ENCODE data around the gene BEST1.

BEST1 gene

GRCh38 chr11:61954106-61954850 lies 4.1 kb downstream of the BEST1 start:
- Histone ChIP-seq H3K36me3 (ENCODE audit: control insufficient read depth, insufficient read depth, low read length) (no peaks in the 10 kb centered on the region; the same call in 1 of the 2 replicates), H3K27me3 (replicated peaks; ENCODE audit: control insufficient read depth, insufficient read depth, low read length) (no peaks in the 10 kb centered on the region), H3K4me3 (replicated peaks; ENCODE audit: low read depth, low read length) (no peak overlapping the region)
- no peak for TF ChIP-seq CTCF (IDR thresholded peaks at IDR 0.05; ENCODE audit: insufficient read depth, low read length, poor library complexity, severe bottlenecking)
- no peak for DNase-seq (ENCODE audit: extremely low read depth, insufficient read length)

GRCh38 chr11:61954851-61955421 lies 4.8 kb downstream of the BEST1 start:
- no peak for DNase-seq (ENCODE audit: extremely low read depth, insufficient read length)
- no peak for TF ChIP-seq CTCF (IDR thresholded peaks at IDR 0.05; ENCODE audit: insufficient read depth, low read length, poor library complexity, severe bottlenecking)
- Histone ChIP-seq H3K27me3 (replicated peaks; ENCODE audit: control insufficient read depth, insufficient read depth, low read length) (no peaks in the 10 kb centered on the region), H3K4me3 (replicated peaks; ENCODE audit: low read depth, low read length) (no peak overlapping the region), H3K36me3 (ENCODE audit: control insufficient read depth, insufficient read depth, low read length) (no peaks in the 10 kb centered on the region; the same call in 1 of the 2 replicates)

GRCh38 chr11:61955422-61956135 lies 5.4 kb downstream of the BEST1 start:
- no peak for DNase-seq (ENCODE audit: extremely low read depth, insufficient read length)
- Histone ChIP-seq H3K27me3 (replicated peaks; ENCODE audit: control insufficient read depth, insufficient read depth, low read length) (no peaks in the 10 kb centered on the region), H3K36me3 (ENCODE audit: control insufficient read depth, insufficient read depth, low read length) (no peaks in the 10 kb centered on the region; the same call in 1 of the 2 replicates), H3K4me3 (replicated peaks; ENCODE audit: low read depth, low read length) (no peak overlapping the region)
- no peak for TF ChIP-seq CTCF (IDR thresholded peaks at IDR 0.05; ENCODE audit: insufficient read depth, low read length, poor library complexity, severe bottlenecking)

- no peak for DNase-seq (ENCODE audit: extremely low read depth, insufficient read length)
- Histone ChIP-seq H3K36me3 (ENCODE audit: control insufficient read depth, insufficient read depth, low read length) (no peaks in the 10 kb centered on the region; the same call in 1 of the 2 replicates), H3K4me3 (replicated peaks; ENCODE audit: low read depth, low read length) (no peak overlapping the region), H3K27me3 (replicated peaks; ENCODE audit: control insufficient read depth, insufficient read depth, low read length) (no peaks in the 10 kb centered on the region)
- no peak for TF ChIP-seq CTCF (IDR thresholded peaks at IDR 0.05; ENCODE audit: insufficient read depth, low read length, poor library complexity, severe bottlenecking)
Observed at GRCh38 chr11:61956191-61957020, 6.3 kb downstream of the BEST1 start.

- DNase-seq (ENCODE audit: extremely low read depth, insufficient read length), result no peak
- no peak overlapping the region for H3K4me3 ChIP-seq (replicated peaks; ENCODE audit: low read depth, low read length)
- no peak for TF ChIP-seq CTCF (IDR thresholded peaks at IDR 0.05; ENCODE audit: insufficient read depth, low read length, poor library complexity, severe bottlenecking)
- H3K27me3 ChIP-seq (replicated peaks; ENCODE audit: control insufficient read depth, insufficient read depth, low read length), result no peaks in the 10 kb centered on the region
- no peaks in the 10 kb centered on the region; the same call in 1 of the 2 replicates for H3K36me3 ChIP-seq (ENCODE audit: control insufficient read depth, insufficient read depth, low read length)
Observed at GRCh38 chr11:61957021-61957770, 7.0 kb downstream of the BEST1 start.

Data from GM06990 (cell line).